Stimulated activated CD8-positive, alpha-beta memory T cell treated with anti-CD3 and anti-CD28 coated beads, Interleukin-12 subunit alpha, Interleukin-12 subunit beta, amount 100 ng/mL, for 4 hours (primary cell): ENCODE measurements around the gene SERPING1.
"Not testable (repeated sequence)": the region's sequence is repeated elsewhere in the genome, so short reads cannot be mapped to it uniquely, and the experiment has no call there.

Source experiments
- DNase-seq: peaks from one replicate; pipeline ENCODE4 v3.0.0-alpha.2; 2020; ENCODE audit warnings: low read depth

Gene SERPING1

DNA sequence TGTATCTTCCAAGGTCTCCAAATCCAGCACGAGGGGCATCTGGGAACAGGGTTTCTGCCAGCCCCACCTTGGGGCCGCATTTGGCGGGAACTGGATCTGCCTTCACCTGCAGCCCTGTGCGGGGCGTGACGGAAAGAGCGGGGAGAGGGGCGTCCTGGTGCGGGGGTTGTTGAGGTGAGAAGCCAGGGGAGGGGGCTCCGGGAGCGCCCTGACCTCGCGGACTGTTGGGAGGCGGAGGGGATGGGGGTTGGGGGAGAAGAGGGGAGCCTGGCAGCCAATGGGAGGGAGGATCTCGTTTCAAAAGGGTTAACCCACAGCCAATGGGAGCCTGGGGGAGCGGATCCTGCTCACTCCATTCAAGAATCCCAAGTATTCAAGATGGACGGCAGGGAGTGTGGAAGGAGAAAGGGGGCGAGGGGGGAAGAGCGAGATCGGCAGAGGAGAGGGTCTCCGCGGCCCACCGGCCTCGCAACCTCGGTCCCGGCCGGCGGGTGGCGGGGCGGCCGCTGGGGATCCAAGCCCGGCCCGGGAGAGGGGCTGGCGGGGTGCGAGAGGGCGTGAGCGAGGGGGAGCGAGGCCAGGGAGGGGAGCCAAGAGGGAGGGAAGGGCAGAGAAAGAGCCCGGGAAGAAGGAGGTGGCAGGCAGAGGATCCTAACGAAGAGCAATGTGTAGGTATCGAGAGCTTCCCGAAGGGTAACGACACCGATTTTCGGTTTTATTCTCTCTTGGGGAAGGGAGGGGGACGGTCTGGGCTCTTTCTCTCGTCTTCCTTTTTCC lies 40.7 kb downstream of the SERPING1 start:
- no peak for DNase-seq

GRCh38 chr11:57638811-57639320 lies 41.4 kb downstream of the SERPING1 start:
- DNase-seq = no peak

DNA sequence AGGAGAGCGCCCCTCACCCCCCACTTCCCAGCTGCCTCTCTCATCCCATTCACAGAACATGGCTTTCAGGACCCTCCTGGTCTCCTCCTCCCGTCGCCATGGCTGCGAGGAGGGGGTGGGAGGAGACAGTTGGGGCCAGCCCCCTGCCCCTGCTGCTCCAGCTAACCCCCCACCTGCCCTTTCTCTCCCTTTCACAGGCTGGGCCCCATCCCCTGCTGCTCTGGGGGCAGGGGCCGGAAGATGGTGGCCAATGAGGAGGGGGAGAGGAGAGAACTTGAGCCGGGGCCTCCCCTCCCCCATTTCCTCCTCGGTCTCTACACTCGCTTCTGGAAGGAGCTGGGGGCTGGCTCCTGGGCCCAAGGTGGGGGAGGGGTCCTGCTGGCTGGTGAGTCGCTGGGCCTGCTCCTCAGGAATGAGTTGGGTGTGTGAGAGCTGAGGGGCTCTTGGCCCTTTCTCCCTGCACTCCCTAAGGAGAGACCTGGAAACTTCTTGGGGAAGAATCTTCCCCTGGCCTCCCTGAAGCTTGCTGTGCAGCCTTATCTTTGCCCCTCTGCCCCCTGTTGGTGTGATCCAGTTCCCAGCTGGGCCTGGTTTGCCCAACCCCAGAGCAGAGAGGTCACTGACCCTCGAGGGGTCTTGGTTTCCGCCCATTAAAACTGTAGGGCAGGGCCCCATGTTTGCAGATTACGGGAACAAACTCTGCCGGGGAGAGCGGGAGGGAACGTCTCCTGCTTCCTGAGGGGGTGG lies 42.0 kb downstream of the SERPING1 start:
- DNase-seq = no peak

GRCh38 chr11:57640068-57640800 lies 42.7 kb downstream of the SERPING1 start:
- DNase-seq = no peak

DNA sequence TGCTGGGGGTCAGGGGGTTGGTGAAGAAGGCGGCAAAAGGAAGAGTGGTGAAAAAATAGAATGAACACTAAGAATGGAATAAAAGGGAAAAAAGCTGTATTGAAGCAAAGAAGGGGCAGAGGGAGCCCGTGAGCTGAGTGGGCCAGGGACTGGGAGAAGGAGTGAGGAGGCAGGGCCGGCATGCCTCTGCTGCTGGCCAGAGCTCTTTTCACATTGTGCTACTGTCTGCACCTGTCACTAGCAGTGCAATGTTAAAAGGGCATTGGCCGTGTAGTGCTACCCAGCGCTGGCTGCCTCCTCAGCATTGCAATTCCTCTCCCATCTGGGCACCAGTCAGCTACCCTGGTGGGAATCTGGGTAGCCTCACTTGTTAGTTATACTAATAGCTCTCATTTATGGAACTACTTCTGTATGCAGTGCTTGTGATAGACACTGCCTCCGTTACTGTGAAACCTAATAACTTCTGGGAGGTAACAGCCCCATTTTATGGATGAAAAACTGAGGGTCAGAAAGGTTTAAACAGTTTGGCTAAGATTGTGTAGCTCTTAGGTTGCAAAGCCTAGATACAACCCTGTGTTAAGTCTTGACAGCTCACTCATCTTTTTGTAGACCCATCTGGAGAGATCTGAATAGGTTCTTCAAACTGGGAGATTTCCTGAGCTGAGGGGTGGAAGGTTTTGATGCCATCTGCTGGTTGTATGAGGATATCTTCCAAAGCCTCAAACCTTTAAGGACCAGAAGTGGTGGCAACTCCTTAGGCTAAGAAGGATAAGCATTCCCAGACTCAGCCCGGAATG lies 43.7 kb downstream of the SERPING1 start:
- no peak for DNase-seq

- DNase-seq = no peak
Measured at GRCh38 chr11:57643802-57644201, 46.3 kb downstream of the SERPING1 start.

DNA sequence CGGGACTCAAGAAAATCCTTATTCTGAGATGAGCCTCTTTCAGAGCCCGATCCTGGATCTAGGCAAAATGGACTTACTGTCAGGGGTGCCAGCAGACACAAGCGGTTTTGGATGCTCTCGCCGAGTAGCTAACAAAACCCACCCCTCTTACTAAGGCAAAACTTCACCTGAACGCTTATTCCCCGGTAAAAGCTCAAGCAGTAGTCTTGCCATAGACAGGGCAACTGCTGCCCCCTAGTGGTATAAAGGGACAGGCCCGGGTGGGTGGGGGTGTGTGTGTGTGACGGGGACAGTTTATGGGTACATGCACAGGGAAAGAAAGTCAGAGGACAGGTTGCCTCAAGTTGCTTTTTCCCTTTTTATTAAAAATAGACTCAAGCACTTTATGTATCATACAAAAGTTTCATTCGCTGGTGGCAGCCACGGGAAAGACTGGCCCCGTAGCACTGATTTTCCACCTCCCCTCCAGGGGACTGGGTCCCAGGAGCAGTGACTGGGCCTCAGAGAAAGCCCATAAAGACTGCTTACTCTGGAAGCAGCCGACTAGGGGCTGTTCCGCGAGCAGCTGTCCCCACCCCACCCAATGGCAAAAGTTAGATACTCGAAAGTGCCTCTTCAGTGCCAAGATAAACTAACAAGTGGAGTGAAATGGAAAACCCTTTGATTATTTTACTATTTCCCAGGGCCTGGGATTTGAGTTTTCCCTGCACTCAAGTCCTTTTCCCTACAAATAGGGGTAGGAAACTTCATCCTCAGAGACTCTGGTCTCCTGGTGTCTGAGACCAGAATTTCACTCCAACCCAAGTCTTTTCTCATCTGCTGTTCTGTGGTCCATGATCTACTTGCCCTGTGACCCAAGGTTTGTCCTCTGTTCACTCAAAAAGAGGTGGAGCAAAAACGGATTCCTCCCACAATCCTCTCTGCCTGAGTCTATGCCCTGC lies 47.5 kb downstream of the SERPING1 start:
- peak; percentile 62 for DNase-seq

GRCh38 chr11:57645689-57646085 lies 48.2 kb downstream of the SERPING1 start:
- DNase-seq = no peak

DNA sequence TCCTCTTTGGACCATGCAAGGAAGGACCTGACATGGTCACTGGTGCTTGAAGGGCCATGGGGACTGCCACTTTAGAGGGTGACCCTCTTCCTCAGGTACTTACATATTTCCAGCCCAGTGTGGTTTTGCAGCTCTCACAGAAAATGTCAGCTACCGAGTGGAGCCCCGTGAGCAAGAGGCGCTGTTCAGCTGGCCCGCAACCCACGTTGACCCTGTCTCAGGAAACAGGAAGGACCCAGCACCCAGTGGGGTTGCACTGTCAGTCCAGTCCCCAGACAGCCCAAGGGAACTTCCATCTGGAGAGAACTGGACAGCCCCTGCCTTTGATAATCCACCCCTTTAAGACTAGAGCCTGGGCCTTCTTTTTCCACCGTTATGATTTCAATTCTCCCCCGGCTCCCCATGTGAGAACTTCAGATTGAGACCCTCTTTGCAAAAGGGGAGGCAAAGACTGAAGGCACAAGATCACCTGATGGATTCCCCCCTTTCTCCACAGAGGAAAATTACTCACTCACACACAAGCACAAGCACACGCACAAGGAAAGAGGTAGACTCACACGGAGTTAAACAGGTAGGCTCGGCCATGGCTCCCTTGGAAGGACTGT lies 48.8 kb downstream of the SERPING1 start:
- no peak for DNase-seq

DNA sequence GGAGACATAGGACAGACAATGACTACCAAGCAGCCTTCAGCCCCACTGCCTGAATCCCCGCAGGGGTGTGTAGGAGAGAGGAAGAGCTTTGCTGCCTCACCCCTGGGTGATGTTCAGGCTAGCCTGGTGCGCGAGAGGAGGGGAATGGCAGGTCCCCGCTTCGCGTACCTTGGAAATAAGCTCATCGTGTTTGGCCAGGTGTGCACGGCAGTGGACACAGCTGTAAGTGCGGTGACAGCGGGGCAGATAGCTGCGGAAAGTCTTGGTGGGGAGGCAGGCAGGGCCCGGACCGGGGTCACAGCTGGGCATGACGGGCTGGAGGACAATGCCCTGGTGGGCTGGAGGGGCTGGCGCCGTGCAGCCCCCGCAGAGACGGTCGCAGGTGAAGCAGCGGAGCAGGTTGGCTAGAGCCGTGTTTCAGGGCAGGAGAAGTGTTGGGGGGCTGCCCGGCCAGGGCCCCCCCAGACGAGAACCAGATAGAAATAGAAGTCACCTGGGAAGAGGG lies 49.4 kb downstream of the SERPING1 start:
- no peak for DNase-seq

- no peak for DNase-seq
Measured at GRCh38 chr11:57647372-57647771, 49.9 kb downstream of the SERPING1 start.

- DNase-seq = no peak
Measured at GRCh38 chr11:57647960-57648800, 50.7 kb downstream of the SERPING1 start.

- DNase-seq = no peak
Measured at GRCh38 chr11:57648801-57649735, 51.6 kb downstream of the SERPING1 start.

DNA sequence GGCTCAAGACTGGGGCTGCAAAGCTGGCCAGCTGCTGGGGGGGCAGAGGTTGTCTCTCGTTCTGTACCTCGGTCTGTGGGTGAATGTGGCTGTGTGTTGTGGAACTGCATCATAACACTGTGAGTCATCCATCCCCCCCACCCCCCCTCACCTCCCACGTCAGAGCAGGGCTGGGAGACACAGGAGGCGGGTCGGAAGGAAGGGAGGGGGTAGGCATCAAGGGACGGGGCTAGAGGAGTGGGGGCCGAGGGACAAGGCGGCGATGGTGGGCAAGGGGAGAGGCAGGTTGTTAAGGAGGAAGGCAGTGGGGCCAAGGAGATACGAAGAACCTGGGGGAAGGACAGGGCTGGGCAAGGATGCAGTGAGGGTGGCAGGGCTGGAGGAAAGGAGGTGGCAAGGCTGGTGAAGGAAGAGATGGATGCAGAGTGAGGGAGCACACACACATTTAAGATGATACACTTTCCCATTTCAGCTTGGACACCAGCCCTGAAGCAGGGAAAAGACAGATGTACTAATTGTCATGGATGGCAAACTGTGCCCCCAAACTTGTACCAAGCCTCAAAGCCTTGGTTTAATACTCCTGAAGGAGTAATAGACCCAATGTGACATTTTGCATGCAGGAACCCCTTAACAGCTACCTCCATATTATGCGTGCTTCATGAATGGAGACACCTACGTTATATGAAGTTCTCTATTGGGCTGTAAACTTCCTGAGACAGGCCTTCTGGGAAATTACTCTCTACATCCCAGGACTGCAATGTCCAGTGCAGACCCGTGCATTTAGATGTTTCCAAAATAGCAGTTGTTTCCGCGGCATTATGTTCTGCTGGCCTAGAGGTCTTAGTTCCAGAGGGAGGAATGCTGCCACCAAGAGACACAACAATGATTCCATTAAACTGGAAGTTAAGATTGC lies 52.6 kb downstream of the SERPING1 start, which contains the start of gene YPEL4:
Gene YPEL4, minus strand, starts transcription at position 87 of the 913 bp plus-strand sequence. CDS start 2,805 bp downstream, outside the sequence.
- peak; percentile 50 for DNase-seq

- no peak for DNase-seq
Measured at GRCh38 chr11:57650739-57651090, 53.2 kb downstream of the SERPING1 start.

GRCh38 chr11:57651408-57651807 lies 53.9 kb downstream of the SERPING1 start:
- DNase-seq = no peak

- DNase-seq = not testable (repeated sequence)
Measured at GRCh38 chr11:57652230-57652629, 54.7 kb downstream of the SERPING1 start.
